Heart left ventricle (tissue), 16 donors: Measurements from ENCODE around the gene APOB. TPM values are rescaled to one million over a fixed set of nuclear protein-coding genes. Genes with fewer than 3 reads are reported as not detected.
A peak's percentile ranks its signal among the peaks of the same experiment; 100 is the strongest.

Experiments
- ATAC-seq, 4 donors: fragments of 200-7000 bp; cut with Tn5 transposase; one replicate each; pipeline ENCODE4 v1.9.1; 2020 to 2022; ENCODE audit warnings: moderate library complexity in 4 of 4, mild to moderate bottlenecking in 3 of 4, moderate number of reproducible peaks in 1 of 4
- DNase-seq, 5 donors: peaks; one replicate each; pipeline ENCODE4 v3.0.0-alpha.2; 2020
- H3K27ac ChIP-seq, 12 donors: fragments of 200-600 bp; sonication (generic) in 4 of 12; one replicate each; pipeline versions ENCODE4 v1.5.0 to v1.8.0; 2016 to 2022; ENCODE audit warnings: mild to moderate bottlenecking in 2 of 12
- H3K27me3 ChIP-seq, 9 donors: fragments of 200-600 bp; sonication (generic) in 2 of 9; one replicate each; pipeline versions ENCODE4 v1.5.1 to v1.8.0; 2016 to 2022; ENCODE audit warnings: mild to moderate bottlenecking in 3 of 9
- H3K36me3 ChIP-seq, 9 donors: fragments of 200-600 bp; sonication (generic) in 2 of 9; one replicate each; pipeline versions ENCODE4 v1.5.0 to v1.8.0; 2018 to 2022; ENCODE audit warnings: mild to moderate bottlenecking in 2 of 9
- H3K4me1 ChIP-seq, 12 donors: fragments of 200-600 bp; sonication (generic) in 4 of 12; one replicate each; pipeline versions ENCODE4 v1.5.0 to v1.8.0; 2016 to 2022; ENCODE audit warnings: mild to moderate bottlenecking in 3 of 12
- H3K4me3 ChIP-seq, 12 donors: fragments of 200-600 bp; sonication (generic) in 4 of 12; one replicate each; pipeline versions ENCODE4 v1.5.0 to v1.8.0; 2017 to 2022; ENCODE audit warnings: mild to moderate bottlenecking in 9 of 12, moderate library complexity in 4 of 12
- H3K9me3 ChIP-seq, 12 donors: fragments of 200-600 bp; sonication (generic) in 4 of 12; one replicate each; pipeline versions ENCODE4 v1.5.0 to v1.8.0; 2016 to 2022; ENCODE audit warnings: mild to moderate bottlenecking in 1 of 12
- POLR2A ChIP-seq, 2 donors: fragments of 450-650 bp; IDR thresholded peaks; one replicate each; pipeline ENCODE4 v1.6.1; 2017; ENCODE audit warnings: antibody characterized with exemption in 2 of 2, mild to moderate bottlenecking in 2 of 2, moderate library complexity in 2 of 2
- WGBS, 4 donors: extraction: QIAGEN DNeasy Blood & Tissue Kit in 2 of 4; methylation state at CpG; one replicate each; pipeline versions ENCODE4 v1.1.5 to v1.1.7; 2013 to 2018; 5-methylcytosine and 5-hydroxymethylcytosine counted together
- intact Hi-C, 10 donors: fragments of 100-400 bp; cut with DNase I; formaldehyde crosslinking; loops; one replicate each; pipeline versions ENCODE4 v1.11.1 to v1.14.2; 2022
- polyA plus RNA-seq, 2 donors: library from polyadenylated mRNA; stranded (reverse); fragments of 200-250 nt; gene quantifications; one replicate each; pipeline ENCODE4 v1.2.3, GENCODE V29; 2013
- total RNA-seq, 9 donors: library from RNA; depleted of rRNA in 2 of 9; stranded (reverse); fragments of >200 nt in 2 of 9; fragmentation: NEBNext Ultra II Directional in 3 of 9; extraction: Animal tissue kit (Norgen Biotek cat#: 25700) in 3 of 9; gene quantifications; one replicate each; pipeline versions ENCODE4 v1.1.0 to v1.2.4, GENCODE V29; 2016 to 2023
- TF ChIP-seq, protein P1 (sequence below), 12 donors: fragments of 200-600 bp; sonication (generic) in 4 of 12; IDR thresholded peaks; one replicate each; pipeline versions ENCODE4 v1.5.0 to v1.8.0; 2018 to 2022; ENCODE audit warnings: antibody characterized with exemption in 12 of 12, mild to moderate bottlenecking in 5 of 12
- donor health status: ischemic (EF 13 %, LVEDD 7.1; RV severe dilation, severe dysfunction).
- donor health status: healthy with polysubstance abuse.
- donor health status: DM: no; HTN: yes; CAD: no.
- donor health status: DM: no; HTN: no; CAD: no.
- donor health status: ischemic (EF 25% LVEDD 6.9; RV normal size, moderate dysfunction).
- donor health status: ischemic (EF 25% LVEDD 5.7; RV mildly dilated, moderate dysfunction).
- donor health status: healthy.
- donor health status: DM: yes; HTN: yes; CAD: no.
- donor health status: ischemic (EF 35%, LVEDD 5.7; RV mildly dilated, moderate dysfunction).
- donor health status: nonischemic (EF 11% LVEDD 7.7; RV severe dilation, severe dysfunction).
- donor health status: DM: yes; HTN: yes; CAD: no.
- donor health status: PGD.
- donor health status: ischemic (EF 29% LVEDD 5.4; RV normal size, mild dysfunction).
- donor health status: nonischemic (EF 23%, LVEDD 6.1; RV moderate dilation, normal function).

Gene APOB
- total and polyA plus RNA-seq, 11 donors = 0.72 to 55.6 (median 11.3) TPM

DNA sequence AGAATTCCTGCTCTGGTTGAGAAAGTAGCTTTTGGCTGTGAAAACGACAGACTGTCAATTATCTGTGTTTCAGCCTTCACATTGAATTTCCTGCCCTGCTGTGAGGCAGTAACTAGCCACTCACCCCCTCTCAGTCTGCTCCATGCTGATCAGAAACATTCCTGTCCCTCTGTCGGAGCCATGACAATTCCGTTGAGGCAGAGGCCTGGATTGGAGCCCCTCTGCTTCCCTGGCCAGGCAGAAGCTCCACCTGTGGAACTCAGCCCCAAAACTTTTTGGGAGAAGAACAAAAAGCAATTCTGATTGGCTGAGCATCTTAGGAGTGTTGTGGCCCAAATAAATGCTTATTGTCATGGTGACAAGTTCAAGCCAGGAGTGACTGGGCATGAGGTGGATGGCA lies 60.0 kb downstream of the APOB start:
- no peaks in the 10 kb centered on the region for H3K9me3 ChIP-seq
- H3K4me1 ChIP-seq = no peaks in the 10 kb centered on the region
- H3K36me3 ChIP-seq = no peaks in the 10 kb centered on the region
- H3K27me3 ChIP-seq = no peaks in the 10 kb centered on the region
- ATAC-seq (no peak), DNase-seq (no peak)
- intact Hi-C loops = no loop called here
- H3K4me3 ChIP-seq = no peak overlapping the region
- WGBS, 4 donors = 17 to 41% (median 24%) methylated on average over 3 of the region's 3 CpGs
- TF ChIP-seq, protein P1, sequence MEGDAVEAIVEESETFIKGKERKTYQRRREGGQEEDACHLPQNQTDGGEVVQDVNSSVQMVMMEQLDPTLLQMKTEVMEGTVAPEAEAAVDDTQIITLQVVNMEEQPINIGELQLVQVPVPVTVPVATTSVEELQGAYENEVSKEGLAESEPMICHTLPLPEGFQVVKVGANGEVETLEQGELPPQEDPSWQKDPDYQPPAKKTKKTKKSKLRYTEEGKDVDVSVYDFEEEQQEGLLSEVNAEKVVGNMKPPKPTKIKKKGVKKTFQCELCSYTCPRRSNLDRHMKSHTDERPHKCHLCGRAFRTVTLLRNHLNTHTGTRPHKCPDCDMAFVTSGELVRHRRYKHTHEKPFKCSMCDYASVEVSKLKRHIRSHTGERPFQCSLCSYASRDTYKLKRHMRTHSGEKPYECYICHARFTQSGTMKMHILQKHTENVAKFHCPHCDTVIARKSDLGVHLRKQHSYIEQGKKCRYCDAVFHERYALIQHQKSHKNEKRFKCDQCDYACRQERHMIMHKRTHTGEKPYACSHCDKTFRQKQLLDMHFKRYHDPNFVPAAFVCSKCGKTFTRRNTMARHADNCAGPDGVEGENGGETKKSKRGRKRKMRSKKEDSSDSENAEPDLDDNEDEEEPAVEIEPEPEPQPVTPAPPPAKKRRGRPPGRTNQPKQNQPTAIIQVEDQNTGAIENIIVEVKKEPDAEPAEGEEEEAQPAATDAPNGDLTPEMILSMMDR (IDR thresholded peaks at IDR 0.05) = no peak
- no peak for TF ChIP-seq POLR2A (IDR thresholded peaks at IDR 0.05)
- no peak overlapping the region for H3K27ac ChIP-seq

DNA sequence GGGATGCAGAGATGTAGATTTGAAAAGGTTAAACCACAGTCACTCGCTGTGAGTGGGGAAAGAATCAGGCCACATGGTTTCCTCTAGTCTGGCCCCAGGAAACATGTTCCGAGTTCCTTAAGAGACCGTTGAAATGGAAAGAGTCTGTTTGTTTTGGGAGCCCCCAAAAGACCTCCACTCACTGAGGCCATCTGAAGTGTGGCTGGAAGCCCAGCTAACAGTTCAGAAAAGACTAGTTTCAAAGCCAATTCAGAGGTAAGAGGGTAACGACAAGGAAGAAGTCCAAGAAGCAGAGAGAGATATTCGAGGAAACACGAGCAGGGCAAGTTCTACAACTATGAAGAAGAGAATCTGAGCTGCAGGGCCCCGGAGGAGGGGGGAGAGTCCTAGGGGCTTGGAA lies 61.0 kb downstream of the APOB start:
- intact Hi-C loops = no loop called here
- no peaks in the 10 kb centered on the region for H3K36me3 ChIP-seq
- ATAC-seq = no peak
- no peak overlapping the region for H3K27ac ChIP-seq
- no peaks in the 10 kb centered on the region for H3K9me3 ChIP-seq
- TF ChIP-seq, protein P1 (IDR thresholded peaks at IDR 0.05) = no peak
- TF ChIP-seq POLR2A (IDR thresholded peaks at IDR 0.05) = no peak
- no peak for DNase-seq
- H3K4me3 ChIP-seq = no peak overlapping the region
- WGBS, 4 donors = 67 to 68% (median 67%) methylated on average over 7 of the region's 7 CpGs
- no peaks in the 10 kb centered on the region for H3K27me3 ChIP-seq
- peaks cover 0 to 1% (median 0%) of the 10 kb centered on the region in 12 donors for H3K4me1 ChIP-seq

DNA sequence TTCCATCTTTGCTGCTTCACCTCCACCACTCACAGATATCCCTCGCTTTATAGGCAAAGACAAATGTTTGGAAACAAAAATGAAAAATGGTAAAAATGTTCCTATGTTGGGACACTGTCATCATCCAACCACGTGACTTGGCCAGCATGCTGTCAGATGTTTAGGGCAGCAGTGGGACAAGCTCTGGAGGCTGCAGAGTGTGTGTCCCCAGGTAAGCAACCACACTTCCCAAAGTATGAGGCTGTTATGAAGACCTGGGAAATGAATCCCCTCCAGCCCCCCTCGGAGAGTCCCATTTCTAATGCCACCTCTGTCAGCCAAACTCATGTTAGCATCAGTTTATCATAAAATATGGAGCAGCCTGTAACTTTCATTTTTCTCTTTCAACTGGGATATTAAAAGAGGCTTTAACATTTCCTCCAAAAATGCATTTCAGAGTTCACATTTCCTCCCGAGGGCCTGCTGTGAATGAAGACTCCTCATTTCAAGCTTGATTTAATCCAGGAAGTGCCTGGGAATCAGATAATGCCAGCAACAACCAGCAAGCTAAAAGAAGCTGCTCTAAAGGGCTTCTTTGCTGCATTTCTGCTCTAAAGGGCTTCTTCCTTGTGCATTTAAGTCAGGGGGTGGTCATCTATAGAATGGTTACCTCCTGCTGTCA lies 66.2 kb downstream of the APOB start:
- TF ChIP-seq POLR2A (IDR thresholded peaks at IDR 0.05) = no peak
- TF ChIP-seq, protein P1 (IDR thresholded peaks at IDR 0.05) = no peak
- no peak for ATAC-seq
- Histone ChIP-seq H3K27ac (no peak overlapping the region), H3K36me3 (no peaks in the 10 kb centered on the region), H3K4me3 (no peak overlapping the region), H3K27me3 (no peaks in the 10 kb centered on the region), H3K9me3 (no peaks in the 10 kb centered on the region), H3K4me1 (peaks cover 0 to 12% (median 0%) of the 10 kb centered on the region in 12 donors)
- DNase-seq = no peak
- WGBS, 4 donors = 52 to 61% (median 55%) methylated on average over 4 of the region's 4 CpGs
- intact Hi-C loops = no loop called here

DNA sequence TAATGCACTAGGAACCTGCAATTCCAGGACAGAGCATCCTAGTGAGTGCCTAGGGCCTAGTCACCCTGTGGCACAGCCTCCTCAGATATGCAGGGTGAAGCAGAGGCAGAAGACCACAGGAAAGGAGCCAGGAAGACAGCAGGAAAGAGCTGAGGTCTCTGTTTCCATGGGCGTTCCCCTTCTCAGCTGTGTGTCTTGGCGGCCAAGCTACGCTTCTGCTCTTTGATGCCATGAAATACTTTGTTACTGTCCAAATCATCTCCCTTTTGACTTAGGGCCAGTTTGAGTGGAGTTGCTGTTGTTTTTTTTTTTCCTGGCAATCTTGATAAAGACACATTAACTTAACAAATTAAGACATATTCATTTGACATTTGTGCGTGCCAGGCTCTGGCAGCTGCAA lies 67.3 kb downstream of the APOB start:
- no peak overlapping the region for H3K27ac ChIP-seq
- no peaks in the 10 kb centered on the region for H3K36me3 ChIP-seq
- 53 to 77% (median 72%) methylated on average over 4 of the region's 4 CpGs for WGBS, 4 donors
- DNase-seq (no peak), ATAC-seq (peak in 1 of 4 donors; percentile 24)
- TF ChIP-seq, protein P1 (IDR thresholded peaks at IDR 0.05) = no peak
- TF ChIP-seq POLR2A (IDR thresholded peaks at IDR 0.05) = no peak
- no peaks in the 10 kb centered on the region for H3K9me3 ChIP-seq
- intact Hi-C loops = no loop called here
- no peaks in the 10 kb centered on the region for H3K27me3 ChIP-seq
- peaks cover 0 to 12% (median 0%) of the 10 kb centered on the region in 12 donors for H3K4me1 ChIP-seq
- no peak overlapping the region for H3K4me3 ChIP-seq
